ENCODE measurements around the gene CAMK4. TPM values are rescaled to one million over a fixed set of nuclear protein-coding genes. Genes with fewer than 3 reads are reported as not detected.

The CAMK4 gene
- total RNA-seq, 1 experiment from 2014 or later, result 10.6 TPM

DNA sequence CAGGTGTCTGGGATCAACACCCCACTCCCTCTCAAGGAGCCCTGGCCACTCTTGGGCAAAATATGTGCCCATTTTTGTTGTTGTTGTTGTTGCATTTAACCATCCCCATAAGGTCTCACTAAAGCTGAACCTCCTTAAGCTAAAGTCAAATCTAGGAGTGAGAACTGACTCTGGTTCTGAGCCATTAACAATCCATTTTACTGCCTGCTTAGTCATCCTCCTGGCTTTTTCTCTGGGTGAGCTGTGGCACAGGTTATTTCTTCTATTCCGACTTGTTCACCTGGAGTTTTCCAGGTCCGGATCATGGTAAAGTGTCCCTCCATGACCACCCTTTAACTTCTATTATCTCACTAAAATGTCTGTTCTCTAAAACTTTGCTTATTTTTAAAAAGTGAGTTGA, 85.2 kb downstream of the CAMK4 start (continued):
- TF ChIP-seq STAT6 (CRISPR knock-in tag; conservative IDR thresholded peaks at IDR 0.05; ENCODE audit: low read depth) (no peak), CREM (CRISPR knock-in tag; IDR thresholded peaks at IDR 0.05) (no peak), NR1H2 (CRISPR knock-in tag; IDR thresholded peaks at IDR 0.05) (no peak), JAZF1 (CRISPR knock-in tag; IDR thresholded peaks at IDR 0.05) (no peak)
- TF ChIP-seq, protein P1, sequence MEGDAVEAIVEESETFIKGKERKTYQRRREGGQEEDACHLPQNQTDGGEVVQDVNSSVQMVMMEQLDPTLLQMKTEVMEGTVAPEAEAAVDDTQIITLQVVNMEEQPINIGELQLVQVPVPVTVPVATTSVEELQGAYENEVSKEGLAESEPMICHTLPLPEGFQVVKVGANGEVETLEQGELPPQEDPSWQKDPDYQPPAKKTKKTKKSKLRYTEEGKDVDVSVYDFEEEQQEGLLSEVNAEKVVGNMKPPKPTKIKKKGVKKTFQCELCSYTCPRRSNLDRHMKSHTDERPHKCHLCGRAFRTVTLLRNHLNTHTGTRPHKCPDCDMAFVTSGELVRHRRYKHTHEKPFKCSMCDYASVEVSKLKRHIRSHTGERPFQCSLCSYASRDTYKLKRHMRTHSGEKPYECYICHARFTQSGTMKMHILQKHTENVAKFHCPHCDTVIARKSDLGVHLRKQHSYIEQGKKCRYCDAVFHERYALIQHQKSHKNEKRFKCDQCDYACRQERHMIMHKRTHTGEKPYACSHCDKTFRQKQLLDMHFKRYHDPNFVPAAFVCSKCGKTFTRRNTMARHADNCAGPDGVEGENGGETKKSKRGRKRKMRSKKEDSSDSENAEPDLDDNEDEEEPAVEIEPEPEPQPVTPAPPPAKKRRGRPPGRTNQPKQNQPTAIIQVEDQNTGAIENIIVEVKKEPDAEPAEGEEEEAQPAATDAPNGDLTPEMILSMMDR (IDR thresholded peaks at IDR 0.05), result no peak

DNA sequence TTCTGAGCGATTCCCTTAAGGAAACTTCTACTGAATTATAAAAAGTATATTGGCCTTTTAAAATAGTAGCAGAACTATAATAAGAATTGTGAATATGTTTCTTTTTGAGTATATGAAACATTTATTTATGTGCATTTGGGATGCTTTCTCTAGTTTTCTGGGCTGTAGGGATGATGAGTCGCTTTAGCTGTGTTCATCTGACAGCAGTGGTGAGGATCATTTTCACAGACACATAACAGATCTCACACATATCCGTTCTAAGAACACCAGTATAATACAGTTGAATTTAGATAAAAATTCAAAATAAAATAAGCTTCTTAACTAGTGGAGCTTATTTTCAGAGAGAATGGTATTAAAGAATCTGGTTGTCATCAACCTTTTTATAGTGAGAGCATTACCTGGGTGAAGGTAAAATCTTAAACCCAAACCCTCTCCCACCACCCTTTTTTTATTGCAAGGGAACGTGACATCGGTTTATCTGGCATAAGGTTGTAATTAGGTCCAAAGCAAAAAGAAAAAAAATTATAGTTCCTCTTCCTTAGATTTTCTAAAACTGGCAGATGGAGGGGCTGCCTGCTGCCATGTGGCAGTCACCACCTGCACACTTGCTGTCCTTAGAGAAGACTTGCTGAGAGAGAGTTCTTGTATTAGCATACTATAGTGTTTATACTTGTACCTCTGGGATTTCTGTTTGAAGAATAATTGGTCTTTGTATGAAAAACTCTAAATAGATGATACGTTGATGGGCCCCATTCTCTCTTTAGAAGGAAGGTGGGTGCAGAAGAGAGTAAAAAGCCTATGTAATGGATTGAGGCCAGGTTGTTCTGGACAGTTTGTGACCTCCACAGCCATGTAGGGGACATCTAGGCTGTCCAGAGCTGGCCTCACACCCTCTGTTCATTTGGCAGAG, 86.8 kb downstream of the CAMK4 start:
- ATAC-seq (no peak), DNase-seq (ENCODE audit: low spot score) (no peak)
- no peaks in the 10 kb centered on the region for H3K27me3 Mint-ChIP-seq (ENCODE audit: low read depth)
- ChIA-PET CTCF (interaction anchor here (1.6 kb wide), 1 partner anchor 221 kb away, joined by 6 read pairs; no protein-coding TSS in a partner anchor), POLR2A (no interaction called here)
- no peak overlapping the region for H3K27ac Mint-ChIP-seq
- H3K9me3 Mint-ChIP-seq, result no peaks in the 10 kb centered on the region
- H3K4me1 Mint-ChIP-seq, result peaks cover 16% of the 10 kb centered on the region
- no peaks in the 10 kb centered on the region for H3K36me3 Mint-ChIP-seq
- no peak overlapping the region for H3K4me3 Mint-ChIP-seq
- TF ChIP-seq CREM (CRISPR knock-in tag; IDR thresholded peaks at IDR 0.05) (no peak), ZNF396 (CRISPR knock-in tag; IDR thresholded peaks at IDR 0.05; ENCODE audit: borderline replicate concordance) (no peak), SP1 (CRISPR knock-in tag; conservative IDR thresholded peaks at IDR 0.05) (no peak), FOXP4 (CRISPR knock-in tag; IDR thresholded peaks at IDR 0.05) (no peak), PRDM15 (CRISPR knock-in tag; IDR thresholded peaks at IDR 0.05) (no peak), MYBL2 (CRISPR knock-in tag; IDR thresholded peaks at IDR 0.05) (no peak), ZBTB21 (CRISPR knock-in tag; IDR thresholded peaks at IDR 0.05; ENCODE audit: borderline replicate concordance) (no peak), ZNF423 (CRISPR knock-in tag; IDR thresholded peaks at IDR 0.05) (no peak), GRHL2 (CRISPR knock-in tag; IDR thresholded peaks at IDR 0.05; ENCODE audit: insufficient replicate concordance, severe bottlenecking) (no peak), TEAD4 (CRISPR knock-in tag; IDR thresholded peaks at IDR 0.05) (no peak), IRF2 (CRISPR knock-in tag; IDR thresholded peaks at IDR 0.05; ENCODE audit: borderline replicate concordance, low read depth) (no peak), SMAD4 (CRISPR knock-in tag; IDR thresholded peaks at IDR 0.05) (no peak), KAT7 (CRISPR knock-in tag; IDR thresholded peaks at IDR 0.05; ENCODE audit: borderline replicate concordance) (no peak), ZMAT4 (CRISPR knock-in tag; IDR thresholded peaks at IDR 0.05) (no peak)
- TF ChIP-seq, protein P2, sequence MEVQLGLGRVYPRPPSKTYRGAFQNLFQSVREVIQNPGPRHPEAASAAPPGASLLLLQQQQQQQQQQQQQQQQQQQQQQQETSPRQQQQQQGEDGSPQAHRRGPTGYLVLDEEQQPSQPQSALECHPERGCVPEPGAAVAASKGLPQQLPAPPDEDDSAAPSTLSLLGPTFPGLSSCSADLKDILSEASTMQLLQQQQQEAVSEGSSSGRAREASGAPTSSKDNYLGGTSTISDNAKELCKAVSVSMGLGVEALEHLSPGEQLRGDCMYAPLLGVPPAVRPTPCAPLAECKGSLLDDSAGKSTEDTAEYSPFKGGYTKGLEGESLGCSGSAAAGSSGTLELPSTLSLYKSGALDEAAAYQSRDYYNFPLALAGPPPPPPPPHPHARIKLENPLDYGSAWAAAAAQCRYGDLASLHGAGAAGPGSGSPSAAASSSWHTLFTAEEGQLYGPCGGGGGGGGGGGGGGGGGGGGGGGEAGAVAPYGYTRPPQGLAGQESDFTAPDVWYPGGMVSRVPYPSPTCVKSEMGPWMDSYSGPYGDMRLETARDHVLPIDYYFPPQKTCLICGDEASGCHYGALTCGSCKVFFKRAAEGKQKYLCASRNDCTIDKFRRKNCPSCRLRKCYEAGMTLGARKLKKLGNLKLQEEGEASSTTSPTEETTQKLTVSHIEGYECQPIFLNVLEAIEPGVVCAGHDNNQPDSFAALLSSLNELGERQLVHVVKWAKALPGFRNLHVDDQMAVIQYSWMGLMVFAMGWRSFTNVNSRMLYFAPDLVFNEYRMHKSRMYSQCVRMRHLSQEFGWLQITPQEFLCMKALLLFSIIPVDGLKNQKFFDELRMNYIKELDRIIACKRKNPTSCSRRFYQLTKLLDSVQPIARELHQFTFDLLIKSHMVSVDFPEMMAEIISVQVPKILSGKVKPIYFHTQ (CRISPR knock-in tag; IDR thresholded peaks at IDR 0.05), result no peak
